DOHH2 (cell line): ENCODE results near the gene CNTN4.

Experiments used
- EZH2phosphoT487 ChIP-seq: fragments of 200-600 bp; sonication (generic); IDR thresholded peaks from 2 replicates; pipeline ENCODE4 v1.6.1; 2017; ENCODE audit warnings: borderline replicate concordance, mild to moderate bottlenecking, antibody characterized with exemption, low read length, moderate library complexity, mixed read lengths
- TF ChIP-seq, protein P1 (sequence below): fragments of 200-600 bp; sonication (generic); IDR thresholded peaks from one replicate; pipeline ENCODE4 v1.5.1; 2014; ENCODE audit warnings: antibody characterized with exemption, mild to moderate bottlenecking, low read depth, low read length; ENCODE audit not compliant: poor library complexity, severe bottlenecking

DNA sequence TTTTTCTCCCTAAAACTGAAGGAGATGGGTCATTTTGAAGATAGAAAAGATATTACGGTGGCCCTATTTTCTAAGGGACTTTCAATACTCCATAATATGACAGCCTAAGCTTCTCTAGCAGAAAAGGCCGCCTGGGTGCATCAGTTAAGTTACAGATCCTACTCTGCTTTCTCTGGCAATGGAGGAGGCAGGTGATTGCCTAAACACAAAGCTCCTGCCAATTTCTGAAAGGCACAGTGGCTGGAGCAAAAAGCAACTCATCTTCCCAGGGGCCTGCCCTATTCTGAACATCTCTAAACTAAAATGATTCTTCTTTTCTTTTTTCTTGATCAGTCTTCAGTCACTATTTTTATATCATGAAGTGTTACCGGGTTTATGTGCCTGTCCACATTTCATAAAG, 276.7 kb downstream of the CNTN4 start:
- no peak for TF ChIP-seq EZH2phosphoT487
- TF ChIP-seq, protein P1, sequence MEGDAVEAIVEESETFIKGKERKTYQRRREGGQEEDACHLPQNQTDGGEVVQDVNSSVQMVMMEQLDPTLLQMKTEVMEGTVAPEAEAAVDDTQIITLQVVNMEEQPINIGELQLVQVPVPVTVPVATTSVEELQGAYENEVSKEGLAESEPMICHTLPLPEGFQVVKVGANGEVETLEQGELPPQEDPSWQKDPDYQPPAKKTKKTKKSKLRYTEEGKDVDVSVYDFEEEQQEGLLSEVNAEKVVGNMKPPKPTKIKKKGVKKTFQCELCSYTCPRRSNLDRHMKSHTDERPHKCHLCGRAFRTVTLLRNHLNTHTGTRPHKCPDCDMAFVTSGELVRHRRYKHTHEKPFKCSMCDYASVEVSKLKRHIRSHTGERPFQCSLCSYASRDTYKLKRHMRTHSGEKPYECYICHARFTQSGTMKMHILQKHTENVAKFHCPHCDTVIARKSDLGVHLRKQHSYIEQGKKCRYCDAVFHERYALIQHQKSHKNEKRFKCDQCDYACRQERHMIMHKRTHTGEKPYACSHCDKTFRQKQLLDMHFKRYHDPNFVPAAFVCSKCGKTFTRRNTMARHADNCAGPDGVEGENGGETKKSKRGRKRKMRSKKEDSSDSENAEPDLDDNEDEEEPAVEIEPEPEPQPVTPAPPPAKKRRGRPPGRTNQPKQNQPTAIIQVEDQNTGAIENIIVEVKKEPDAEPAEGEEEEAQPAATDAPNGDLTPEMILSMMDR, result no peak
